SKM-1 (cell line): Measurements from ENCODE around the gene ASPA.
"Not testable (repeated sequence)": the region's sequence is repeated elsewhere in the genome, so short reads cannot be mapped to it uniquely, and the experiment has no call there.

ENCODE experiments used
- DNase-seq: peaks from one replicate; lab custom pipeline; 2025; ENCODE audit not compliant: unreplicated experiment; lab: John Stamatoyannopoulos, UW

ASPA gene

GRCh38 chr17:3475812-3476610 is at the start of gene ASPA:
ASPA (plus strand) TSS chr17:3475997; CDS start chr17:3476160, 163 bp downstream.
- DNase-seq: no peak

- not testable (repeated sequence) for DNase-seq
Observed at GRCh38 chr17:3433215-3433614, 42.6 kb upstream of the ASPA start.

- DNase-seq: no peak
Observed at GRCh38 chr17:3433741-3434140, 42.1 kb upstream of the ASPA start, which contains the start of gene OR1E2. OR1E2 (minus strand) TSS chr17:3433841; CDS start chr17:3433841, 0 bp downstream.

GRCh38 chr17:3438368-3438767 is 37.4 kb upstream of the ASPA start:
- DNase-seq: no peak

DNA sequence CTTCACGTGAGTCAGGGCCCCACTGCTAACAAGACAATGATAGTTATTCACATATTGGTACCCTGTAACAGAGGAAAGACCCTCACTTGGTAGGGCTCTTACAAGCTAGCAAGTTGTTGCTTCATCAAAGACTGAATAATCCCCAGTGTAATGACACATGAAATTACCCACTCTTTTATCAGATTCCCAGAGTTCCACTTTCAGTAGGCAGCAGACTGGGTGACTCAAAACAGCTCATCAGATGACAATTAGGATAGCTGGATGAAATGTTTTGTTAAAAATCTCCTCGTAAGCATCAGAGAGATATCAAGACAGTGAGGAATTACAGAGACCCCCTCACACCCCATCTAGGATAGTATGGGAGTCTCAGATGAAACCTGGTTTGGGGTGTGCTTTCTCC is 35.3 kb upstream of the ASPA start:
- DNase-seq: no peak

- no peak for DNase-seq
Observed at GRCh38 chr17:3447625-3448024, 28.2 kb upstream of the ASPA start.

- DNase-seq: no peak
Observed at GRCh38 chr17:3448059-3448665, 27.6 kb upstream of the ASPA start.

DNA sequence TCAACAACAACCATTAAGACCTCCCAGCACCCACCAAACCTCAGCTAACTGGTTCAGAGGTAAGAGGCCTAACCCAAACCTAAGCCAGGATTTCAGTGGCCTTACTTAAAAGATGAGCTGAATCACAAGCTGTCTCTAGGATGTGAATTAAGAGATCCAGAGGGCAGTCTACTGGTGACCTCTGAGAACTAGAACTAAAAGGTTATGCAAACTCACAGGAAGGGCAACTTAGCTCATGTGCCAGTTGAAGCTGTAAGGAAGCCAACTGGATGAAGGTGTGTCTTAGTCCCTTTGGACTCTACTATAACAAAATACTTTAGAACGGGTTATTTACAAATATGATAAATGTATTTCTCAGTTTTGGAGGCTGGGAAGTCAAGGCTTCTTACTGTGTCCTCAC is 9.4 kb upstream of the ASPA start:
- not testable (repeated sequence) for DNase-seq

DNA sequence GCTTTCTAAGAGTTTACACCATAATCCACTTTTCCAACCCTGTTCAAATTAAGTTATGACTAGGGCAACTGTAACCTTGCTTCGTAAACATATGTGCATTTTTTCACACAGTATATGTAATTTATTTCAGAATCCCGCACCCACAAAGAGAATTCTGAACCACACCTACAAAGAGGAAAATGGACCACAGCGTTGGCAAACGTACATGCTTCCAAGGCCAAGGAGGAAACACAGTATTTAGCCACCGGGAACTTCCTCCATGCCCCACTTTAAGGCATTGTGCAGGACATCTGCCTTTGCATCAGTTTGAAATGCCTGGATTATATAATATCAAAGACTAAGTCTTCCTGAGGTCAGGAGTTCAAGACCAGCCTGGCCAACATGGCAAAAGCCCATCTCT is 6.3 kb upstream of the ASPA start:
- no peak for DNase-seq

DNA sequence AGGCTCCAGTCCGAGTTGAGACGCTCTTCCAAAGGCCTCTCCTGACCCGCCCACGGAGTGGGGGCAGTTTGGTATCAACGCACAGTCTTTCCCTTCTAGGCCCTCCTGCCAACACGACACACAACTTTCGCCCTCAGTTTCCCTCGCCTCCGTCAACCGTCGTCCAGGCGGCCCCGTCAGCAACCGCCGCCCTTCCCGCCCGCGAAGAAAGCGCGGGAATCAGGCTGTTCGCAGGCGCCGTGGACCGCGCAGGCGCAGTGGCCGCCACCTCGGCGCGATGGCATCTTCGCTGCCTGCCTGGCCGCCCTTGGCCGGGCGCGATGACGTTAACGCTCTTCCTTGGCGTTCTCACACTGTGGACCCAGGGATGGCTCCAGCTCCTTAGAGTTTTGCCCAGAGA is 4.2 kb upstream of the ASPA start, which contains the start of gene SPATA22:
TSS of gene SPATA22 (minus strand) at position 221 of the 400 bp plus-strand sequence. CDS start 2,494 bp downstream, outside the sequence.
- DNase-seq: no peak

DNA sequence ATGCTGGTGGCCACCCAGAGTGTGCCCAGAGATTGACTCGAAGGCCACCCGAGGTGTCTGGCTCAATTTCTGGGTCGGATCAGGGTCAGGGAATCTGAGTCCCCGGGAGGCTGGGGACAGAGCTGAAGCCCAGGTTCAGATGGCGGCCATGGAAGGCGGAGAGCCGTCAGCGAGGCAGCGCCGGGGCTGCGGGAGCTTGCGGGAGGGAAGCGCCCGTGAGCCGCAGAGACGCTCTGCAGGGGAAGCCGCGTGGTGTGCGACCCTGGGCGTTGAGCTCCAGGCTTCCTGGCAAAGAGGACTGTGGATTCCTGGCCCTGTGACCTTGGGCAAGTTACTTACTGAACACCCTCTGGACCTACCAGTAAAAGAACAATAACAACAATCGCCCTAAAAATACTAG is 3.7 kb upstream of the ASPA start:
- no peak for DNase-seq

GRCh38 chr17:3474212-3474611 is 1.6 kb upstream of the ASPA start:
- DNase-seq: no peak

GRCh38 chr17:3475251-3475685 is 529 bp upstream of the ASPA start:
- no peak for DNase-seq

DNA sequence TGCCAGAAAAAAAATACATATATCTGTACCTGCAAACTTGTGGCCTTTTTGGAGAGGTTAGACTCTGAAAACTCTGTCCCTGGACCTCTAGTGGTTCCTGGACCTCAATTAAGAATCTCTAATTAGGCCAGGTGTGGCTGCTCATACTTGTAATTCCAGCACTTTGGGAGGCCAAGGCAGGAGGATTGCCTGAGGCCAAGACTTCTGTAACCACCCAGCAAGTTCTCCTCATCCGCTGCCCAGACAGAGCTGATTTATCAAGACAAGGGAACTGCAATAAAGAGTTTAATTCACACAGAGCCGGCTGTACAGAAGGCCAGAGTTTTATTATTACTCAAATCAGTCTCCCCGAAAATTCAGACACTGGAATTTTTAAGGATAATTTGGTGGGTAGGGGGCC is 4.2 kb downstream of the ASPA start:
- DNase-seq: no peak

DNA sequence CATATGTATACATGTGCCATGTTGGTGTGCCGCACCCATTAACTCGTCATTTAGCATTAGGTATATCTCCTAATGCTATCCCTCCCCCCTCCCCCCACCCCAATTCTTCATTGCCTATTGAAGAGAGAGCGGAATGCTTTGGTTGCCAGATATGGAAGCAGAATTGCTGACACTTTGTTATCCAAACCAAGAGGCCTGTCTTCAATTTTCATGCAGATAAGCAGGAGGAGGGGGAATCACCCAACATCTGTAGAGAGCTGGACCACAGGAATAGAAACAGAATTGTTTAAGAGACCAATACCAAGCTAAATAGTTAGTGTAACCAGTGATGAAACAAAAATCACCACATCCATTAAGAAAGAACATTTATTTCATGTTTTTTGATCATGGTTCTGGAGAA is 7.1 kb downstream of the ASPA start:
- DNase-seq: no peak

GRCh38 chr17:3485481-3486068 is 9.8 kb downstream of the ASPA start:
- DNase-seq: no peak

GRCh38 chr17:3497101-3497500 is 21.3 kb downstream of the ASPA start:
- no peak for DNase-seq

DNA sequence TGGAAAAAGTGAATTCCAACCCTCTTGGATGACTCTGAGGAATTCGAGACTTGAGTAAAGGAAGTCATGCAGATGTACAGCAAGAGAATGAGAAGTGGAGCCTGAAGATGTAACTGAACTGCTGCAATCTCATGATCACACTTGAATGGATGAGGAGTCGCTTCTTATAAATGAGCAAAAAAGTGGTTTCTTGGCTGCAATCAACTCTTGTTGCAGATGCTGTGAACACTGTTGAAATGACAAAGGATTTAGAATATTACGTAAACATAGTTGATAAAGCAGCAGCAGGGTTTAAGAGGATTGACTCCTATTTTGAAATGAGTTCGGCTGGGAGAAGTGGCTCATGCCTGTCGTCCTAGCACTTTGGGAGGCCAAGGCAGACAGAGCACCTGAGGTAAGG is 25.5 kb downstream of the ASPA start:
- DNase-seq: no peak

DNA sequence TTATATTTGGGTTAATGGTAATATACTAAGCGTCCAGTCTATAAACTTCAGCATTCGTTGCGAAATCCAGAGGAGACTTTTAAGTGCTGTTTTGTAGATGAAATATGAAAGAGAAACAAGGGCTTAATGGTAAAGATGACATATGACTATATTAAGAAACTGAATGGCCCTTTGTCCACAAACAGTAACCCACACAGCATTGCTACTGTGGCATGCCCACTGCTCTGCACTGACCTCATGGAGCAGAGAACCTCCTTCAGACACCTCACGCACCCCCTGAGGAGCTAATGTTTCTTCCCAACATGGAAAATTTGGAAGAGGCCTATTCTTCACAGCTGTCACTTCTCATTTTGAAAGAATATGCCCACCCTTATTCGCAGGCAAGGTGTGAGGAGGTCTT is 26.7 kb downstream of the ASPA start:
- no peak for DNase-seq

GRCh38 chr17:3503285-3503684 is 27.5 kb downstream of the ASPA start:
- no peak for DNase-seq

DNA sequence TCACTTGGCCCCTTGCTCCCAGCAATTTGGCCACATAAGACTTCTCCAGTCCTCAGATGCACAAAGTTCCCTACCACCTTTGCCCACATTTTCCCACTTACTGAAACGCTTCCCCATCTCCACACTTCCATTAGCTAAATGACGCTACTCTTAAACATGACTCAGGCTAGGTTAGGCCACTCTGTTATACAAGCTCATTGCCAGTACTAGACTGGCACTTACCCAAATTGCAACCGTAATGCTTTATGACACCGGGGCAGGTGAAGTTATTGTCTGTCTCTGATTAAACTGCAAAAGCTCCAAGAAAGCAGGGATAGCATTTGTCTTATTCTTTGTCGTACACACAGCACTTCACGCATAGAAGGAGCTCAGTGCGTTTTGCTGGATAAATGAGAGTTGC is 29.2 kb downstream of the ASPA start:
- no peak for DNase-seq

- no peak for DNase-seq
Observed at GRCh38 chr17:3506054-3506453, 30.3 kb downstream of the ASPA start.
